ENCODE measurements around the gene DNAJC27. TPM values are rescaled to one million over a fixed set of nuclear protein-coding genes. Genes with fewer than 3 reads are reported as not detected.
"Not testable (repeated sequence)": the region's sequence is repeated elsewhere in the genome, so short reads cannot be mapped to it uniquely, and the experiment has no call there.

Gene DNAJC27
- total RNA-seq, result 10 to 100 TPM in 1 of 2 donors, 1 to 10 TPM in 1; 6.7 to 13.9 TPM
- polyA plus RNA-seq, result 1 to 10 TPM; 1.7 to 2.5 TPM
- long read RNA-seq, donor 1, result 0 reads
- long read RNA-seq, donor 2, full-length matches to known transcripts, result 2 of 2 reads
- long read RNA-seq, donor 2, partial matches to known transcripts, result 0 of 2 reads
- long read RNA-seq, donor 2, other reads (novel, unspliced or antisense), result 0 of 2 reads
- long read RNA-seq, donor 3, result 0 reads
- long read RNA-seq, donor 4, result 0 reads
- long read RNA-seq, donor 5, full-length matches to known transcripts, result 2 of 2 reads
- long read RNA-seq, donor 5, partial matches to known transcripts, result 0 of 2 reads
- long read RNA-seq, donor 5, other reads (novel, unspliced or antisense), result 0 of 2 reads

- no peak for TF ChIP-seq CTCF (IDR thresholded peaks at IDR 0.05; ENCODE audit: control extremely low read depth, extremely low read depth)
- Histone ChIP-seq H3K9me3 (ENCODE audit: control insufficient read depth in 4 of 4, insufficient read depth in 3 of 4, low read length in 3 of 4) (no peaks in the 10 kb centered on the region), H3K27ac (ENCODE audit: low read depth in 1 of 2, low read length in 1 of 2) (peak within 1 kb of the TSS; percentile 99), H3K4me1 (ENCODE audit: control insufficient read depth in 5 of 5, insufficient read depth in 5 of 5, low read length in 5 of 5) (peaks cover 0 to 11% (median 0%) of the 10 kb centered on the region in 5 donors), H3K27me3 (ENCODE audit: control insufficient read depth in 3 of 3, insufficient read depth in 3 of 3, low read length in 2 of 3) (no peaks in the 10 kb centered on the region), H3K4me3 (peak within 1 kb of the TSS; percentile 72), H3K9ac (ENCODE audit: insufficient read depth in 1 of 2, low read length in 2 of 2) (peak within 1 kb of the TSS; percentile 100), H3K36me3 (ENCODE audit: control insufficient read depth in 4 of 4, insufficient read depth in 4 of 4, low read length in 4 of 4) (peaks cover 1 to 5% (median 3%) of the 10 kb centered on the region in 4 donors)
- WGBS, 2 donors, result 0% methylated on average over 72 of the region's 72 CpGs
- peak; percentile 96 for ATAC-seq (ENCODE audit: insufficient read depth, low FRiP score)
- DNase-seq, result peak; percentile 99 to 100 (median 99)
These were observed at the start of gene DNAJC27 for GRCh38 chr2:24971536-24972314. TSS of gene DNAJC27 (minus strand) at chr2:24971955. CDS start at chr2:24971904, 51 bp downstream.

- TF ChIP-seq CTCF (IDR thresholded peaks at IDR 0.05; ENCODE audit: control extremely low read depth, extremely low read depth), result no peak
- Histone ChIP-seq H3K36me3 (ENCODE audit: control insufficient read depth in 4 of 4, insufficient read depth in 4 of 4, low read length in 4 of 4) (no peaks in the 10 kb centered on the region), H3K4me1 (ENCODE audit: control insufficient read depth in 5 of 5, insufficient read depth in 5 of 5, low read length in 5 of 5) (no peaks in the 10 kb centered on the region), H3K9me3 (ENCODE audit: control insufficient read depth in 4 of 4, insufficient read depth in 3 of 4, low read length in 3 of 4) (no peaks in the 10 kb centered on the region), H3K27me3 (ENCODE audit: control insufficient read depth in 3 of 3, insufficient read depth in 3 of 3, low read length in 2 of 3) (no peaks in the 10 kb centered on the region), H3K4me3 (no peak overlapping the region), H3K27ac (ENCODE audit: low read depth in 1 of 2, low read length in 1 of 2) (no peak overlapping the region), H3K9ac (ENCODE audit: insufficient read depth in 1 of 2, low read length in 2 of 2) (no peak overlapping the region)
- DNase-seq, result no peak
- ATAC-seq (ENCODE audit: insufficient read depth, low FRiP score), result no peak
- WGBS, 2 donors, result 93 to 95% methylated on average over 7 of the region's 7 CpGs
These were observed 46.9 kb upstream of the DNAJC27 start for GRCh38 chr2:25018681-25019080.

- Histone ChIP-seq H3K27me3 (ENCODE audit: control insufficient read depth in 3 of 3, insufficient read depth in 3 of 3, low read length in 2 of 3) (no peaks in the 10 kb centered on the region), H3K9me3 (ENCODE audit: control insufficient read depth in 4 of 4, insufficient read depth in 3 of 4, low read length in 3 of 4) (no peaks in the 10 kb centered on the region), H3K36me3 (ENCODE audit: control insufficient read depth in 4 of 4, insufficient read depth in 4 of 4, low read length in 4 of 4) (no peaks in the 10 kb centered on the region), H3K27ac (ENCODE audit: low read depth in 1 of 2, low read length in 1 of 2) (no peak overlapping the region), H3K4me1 (ENCODE audit: control insufficient read depth in 5 of 5, insufficient read depth in 5 of 5, low read length in 5 of 5) (no peaks in the 10 kb centered on the region), H3K9ac (ENCODE audit: insufficient read depth in 1 of 2, low read length in 2 of 2) (no peak overlapping the region), H3K4me3 (no peak overlapping the region)
- 93 to 94% methylated on average over 9 of the region's 9 CpGs for WGBS, 2 donors
- no peak for TF ChIP-seq CTCF (IDR thresholded peaks at IDR 0.05; ENCODE audit: control extremely low read depth, extremely low read depth)
- DNase-seq, result no peak
- ATAC-seq (ENCODE audit: insufficient read depth, low FRiP score), result no peak
These were observed 42.9 kb upstream of the DNAJC27 start for GRCh38 chr2:25014631-25015030.

GRCh38 chr2:25011342-25011741, 39.6 kb upstream of the DNAJC27 start:
- H3K27me3 ChIP-seq (ENCODE audit: control insufficient read depth in 3 of 3, insufficient read depth in 3 of 3, low read length in 2 of 3); H3K9ac ChIP-seq (ENCODE audit: insufficient read depth in 1 of 2, low read length in 2 of 2); H3K4me1 ChIP-seq (ENCODE audit: control insufficient read depth in 5 of 5, insufficient read depth in 5 of 5, low read length in 5 of 5); H3K4me3 ChIP-seq; H3K27ac ChIP-seq (ENCODE audit: low read depth in 1 of 2, low read length in 1 of 2); H3K36me3 ChIP-seq (ENCODE audit: control insufficient read depth in 4 of 4, insufficient read depth in 4 of 4, low read length in 4 of 4); DNase-seq; H3K9me3 ChIP-seq (ENCODE audit: control insufficient read depth in 4 of 4, insufficient read depth in 3 of 4, low read length in 3 of 4); ATAC-seq (ENCODE audit: insufficient read depth, low FRiP score): not testable (repeated sequence)
- 96 to 97% methylated on average over 2 of the region's 2 CpGs for WGBS, 2 donors

Data from lung (tissue), 16 donors.